ENCODE results near the gene ARHGAP26.

ARHGAP26 gene

DNA sequence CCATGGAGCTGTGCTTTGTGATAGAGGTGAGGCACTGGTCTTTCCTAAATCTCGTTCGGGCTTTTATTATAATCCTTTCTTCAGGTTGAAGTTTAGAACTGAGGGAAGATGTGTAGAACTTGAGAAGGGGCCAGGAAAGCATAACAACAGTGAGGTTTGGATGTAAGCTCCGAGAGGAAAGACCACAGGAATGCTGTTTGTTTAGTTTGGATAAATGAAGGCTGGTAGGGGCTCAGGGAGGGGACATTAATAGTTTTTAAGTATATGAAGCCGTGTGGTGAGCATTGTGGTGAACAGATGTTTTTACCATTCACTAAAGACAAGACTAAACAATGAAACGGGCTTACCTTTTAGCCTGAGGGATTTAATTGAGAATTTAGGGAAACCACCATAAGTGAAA lies 130.8 kb downstream of the ARHGAP26 start:
- DNase-seq (ENCODE audit: low read depth in 1 of 2, low spot score in 1 of 2), result no peak

DNA sequence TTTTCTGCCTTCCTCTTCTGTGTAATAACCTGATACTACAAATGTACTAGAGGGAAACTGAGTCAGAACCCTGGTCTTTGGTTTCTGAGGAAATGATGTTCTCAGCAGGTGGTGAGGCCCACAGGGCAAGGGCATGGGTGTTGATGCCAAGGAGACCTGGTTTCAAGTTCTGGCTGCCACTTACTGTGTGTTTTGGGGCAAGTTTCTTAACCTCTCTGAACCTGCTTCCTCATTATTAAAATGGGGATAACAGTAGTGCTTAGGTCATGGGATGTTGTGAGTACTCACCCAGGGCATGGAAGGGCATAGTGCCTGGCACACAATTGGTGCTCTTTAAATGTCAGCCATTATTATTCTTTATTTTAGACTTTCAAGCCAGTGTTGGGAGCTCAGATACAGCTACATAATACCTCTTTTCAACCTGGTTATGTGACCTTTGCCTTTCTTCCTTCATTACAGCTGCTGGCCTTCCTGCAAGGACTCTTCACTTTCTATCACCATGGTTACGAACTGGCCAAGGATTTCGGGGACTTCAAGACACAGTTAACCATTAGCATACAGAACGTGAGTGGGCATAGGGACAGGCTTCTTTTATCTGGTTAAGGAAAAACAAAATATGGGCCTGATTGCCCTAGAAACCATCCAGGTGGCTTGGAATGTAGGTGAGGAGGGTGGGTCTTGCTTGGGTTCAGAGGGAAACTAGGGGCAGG lies 131.5 kb downstream of the ARHGAP26 start:
- DNase-seq (ENCODE audit: low read depth in 1 of 2, low spot score in 1 of 2), result no peak

DNA sequence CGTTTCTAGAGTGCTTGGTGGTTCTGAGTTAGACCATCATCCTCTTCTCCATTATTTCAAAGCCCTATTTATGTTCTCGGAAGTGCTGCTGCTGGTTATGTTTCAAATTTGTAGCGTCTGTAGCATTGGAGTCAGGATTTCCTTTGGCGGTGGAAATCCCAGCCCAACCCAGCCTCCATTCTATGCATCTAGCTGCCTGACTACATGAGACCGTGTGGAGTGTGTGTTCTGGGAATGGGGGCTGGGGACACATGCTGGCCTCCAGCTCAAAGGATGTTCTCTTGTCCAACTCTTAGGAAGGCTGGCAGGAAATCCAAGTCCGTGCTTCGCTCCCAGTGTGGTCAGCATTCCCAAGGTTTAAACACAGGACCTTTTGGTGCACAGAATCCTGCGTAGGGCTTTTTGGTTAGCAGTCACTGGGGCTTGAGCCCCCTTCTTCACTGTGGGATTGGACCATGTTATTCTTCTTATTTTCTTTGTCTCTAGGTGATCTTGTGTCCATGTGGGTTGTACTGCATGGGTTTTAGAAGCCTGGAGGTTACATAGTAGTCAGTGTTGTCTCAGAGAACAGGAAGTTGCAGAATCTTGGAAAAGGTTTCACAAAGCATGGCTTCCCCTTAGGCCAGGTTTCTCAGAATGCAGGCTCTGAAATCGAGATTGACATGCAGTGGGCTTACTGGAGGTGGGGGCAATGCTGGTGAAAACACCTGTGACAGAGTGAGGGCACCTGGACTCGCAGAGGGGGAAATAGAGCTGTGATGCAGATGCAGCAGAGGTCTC lies 132.2 kb downstream of the ARHGAP26 start:
- no peak for DNase-seq (ENCODE audit: low read depth in 1 of 2, low spot score in 1 of 2)

DNA sequence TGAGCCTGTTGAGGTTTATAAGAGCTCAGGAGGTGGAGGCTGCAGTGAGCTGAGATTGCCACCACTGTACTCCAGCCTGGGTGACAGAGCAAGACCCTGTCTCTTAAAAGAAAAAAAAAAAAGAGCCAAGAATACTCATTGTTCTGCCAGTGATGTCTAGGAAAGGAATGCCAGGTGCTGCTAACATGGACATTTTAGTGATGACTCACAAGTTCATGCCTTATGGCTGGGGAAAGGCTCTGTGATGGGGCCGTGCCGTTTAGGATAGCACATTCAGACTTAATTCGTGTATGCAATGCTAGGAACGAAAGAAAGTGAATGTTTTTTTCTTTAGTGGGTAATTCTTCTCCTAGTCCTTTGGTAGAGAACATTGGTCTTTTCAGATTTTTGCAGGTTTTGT lies 134.2 kb downstream of the ARHGAP26 start:
- no peak for DNase-seq (ENCODE audit: low read depth in 1 of 2, low spot score in 1 of 2)

DNA sequence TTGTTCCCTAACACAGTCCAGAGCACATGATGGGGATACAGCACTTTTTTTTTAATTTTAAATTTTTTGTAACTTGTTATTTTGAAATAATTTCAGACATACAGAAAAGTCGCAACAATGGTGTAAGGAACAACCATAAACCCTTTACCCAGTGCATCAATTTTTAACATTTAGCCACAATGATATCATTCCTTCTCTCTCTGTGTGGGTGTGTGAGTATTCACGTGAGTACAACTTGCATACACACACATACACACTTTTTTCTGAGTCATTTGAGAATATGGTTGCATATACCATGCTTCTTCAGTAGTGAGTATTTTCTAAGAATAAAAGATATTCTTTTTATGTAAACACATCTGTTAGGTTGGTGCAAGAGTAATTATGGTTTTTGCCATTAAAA lies 135.2 kb downstream of the ARHGAP26 start:
- DNase-seq (ENCODE audit: low read depth in 1 of 2, low spot score in 1 of 2), result no peak

DNA sequence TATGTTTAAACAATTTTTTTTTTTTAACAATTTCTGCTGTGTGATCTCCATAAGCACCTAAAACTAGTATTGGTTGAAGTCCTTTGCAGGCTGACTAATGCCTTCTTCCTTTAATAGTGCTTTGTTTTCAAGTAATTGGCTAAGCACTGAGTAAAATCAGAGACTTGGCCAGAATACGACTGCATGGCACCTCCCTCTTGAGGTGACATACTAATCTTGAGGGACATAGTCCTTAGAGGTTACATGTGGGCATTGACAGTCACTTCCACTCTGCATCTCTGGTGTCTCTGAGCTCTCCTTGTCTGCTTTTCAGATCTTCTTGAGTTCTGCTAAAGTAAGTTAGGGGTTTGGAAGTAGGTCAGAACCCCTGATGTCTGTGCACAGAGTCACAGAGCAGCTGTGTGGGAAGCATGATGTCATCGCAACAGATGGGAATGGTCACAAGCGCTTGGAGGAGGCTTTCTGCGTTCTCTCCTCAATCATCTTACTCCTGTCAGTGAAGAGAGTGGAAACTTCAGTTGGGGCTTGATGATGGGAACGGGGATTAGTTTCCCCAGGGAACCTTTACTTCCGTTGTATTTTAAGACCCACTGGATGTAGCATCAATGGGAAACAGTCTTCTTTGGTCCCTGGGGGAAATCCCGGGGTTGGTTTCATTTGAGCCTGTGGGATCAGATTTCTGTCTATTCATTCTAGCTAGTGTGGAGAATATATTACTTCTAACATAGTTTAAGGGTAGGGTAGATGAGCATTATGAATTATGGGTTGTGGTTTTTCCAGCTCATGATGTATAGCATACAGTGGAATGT lies 136.9 kb downstream of the ARHGAP26 start:
- DNase-seq (ENCODE audit: low read depth in 1 of 2, low spot score in 1 of 2), result no peak

DNA sequence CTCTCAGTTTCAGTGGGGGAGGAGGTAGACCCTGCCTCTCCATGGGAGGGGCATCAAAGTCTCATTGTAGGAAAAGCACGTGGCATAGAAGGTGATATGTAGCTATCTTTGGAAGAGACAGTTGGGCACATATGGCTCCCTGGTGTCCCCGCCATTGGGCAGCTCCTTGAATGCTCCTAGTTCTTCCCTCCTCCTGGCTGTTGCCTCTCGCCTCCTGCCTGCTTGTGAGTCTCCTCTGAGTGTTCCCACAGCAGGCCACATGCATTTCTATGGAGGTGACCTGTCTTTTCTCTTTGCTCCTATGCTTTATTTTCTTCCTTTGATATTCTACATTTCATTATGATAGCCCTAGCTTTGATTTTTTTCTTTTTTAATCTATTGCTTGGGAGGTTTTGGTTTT lies 138.5 kb downstream of the ARHGAP26 start:
- DNase-seq (ENCODE audit: low read depth in 1 of 2, low spot score in 1 of 2), result no peak

DNA sequence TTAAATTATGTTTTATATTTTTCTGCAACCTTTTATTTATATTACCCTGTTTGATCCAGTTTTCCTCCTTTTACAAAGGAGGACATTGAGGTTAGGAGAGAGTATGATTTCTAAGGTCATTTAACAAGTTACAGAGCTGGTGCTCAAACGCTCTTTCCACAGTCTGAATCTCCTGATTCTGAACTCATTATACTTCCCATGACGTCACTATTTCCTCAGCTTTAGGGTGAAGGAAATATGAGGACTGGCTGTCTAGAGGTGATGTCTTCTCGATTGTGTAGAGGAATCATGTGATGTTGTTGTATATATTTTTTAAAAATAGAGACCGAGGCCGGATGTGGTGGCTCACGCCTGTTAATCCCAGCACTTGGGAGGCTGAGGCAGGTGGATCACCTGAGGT lies 140.0 kb downstream of the ARHGAP26 start:
- no peak for DNase-seq (ENCODE audit: low read depth in 1 of 2, low spot score in 1 of 2)

DNA sequence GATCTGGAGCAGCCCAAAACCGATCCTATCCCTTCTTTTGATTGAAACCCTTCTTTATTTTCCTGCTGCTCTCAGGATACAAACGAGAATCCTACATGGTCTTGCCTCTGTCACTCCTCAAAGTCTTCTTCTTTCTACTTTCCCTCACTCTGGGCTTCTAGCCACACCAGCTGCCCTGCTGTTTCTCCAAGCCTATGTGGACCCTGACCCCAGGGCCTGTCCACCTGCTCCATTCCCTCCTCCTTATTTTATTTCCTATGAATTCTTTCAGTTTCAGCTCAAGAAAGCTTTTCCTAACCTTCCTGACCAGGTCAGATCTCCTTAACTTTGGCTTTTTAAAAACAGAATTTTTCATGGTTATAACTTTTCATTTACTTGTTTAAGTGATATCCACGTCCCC lies 141.0 kb downstream of the ARHGAP26 start:
- no peak for DNase-seq (ENCODE audit: low read depth in 1 of 2, low spot score in 1 of 2)

DNA sequence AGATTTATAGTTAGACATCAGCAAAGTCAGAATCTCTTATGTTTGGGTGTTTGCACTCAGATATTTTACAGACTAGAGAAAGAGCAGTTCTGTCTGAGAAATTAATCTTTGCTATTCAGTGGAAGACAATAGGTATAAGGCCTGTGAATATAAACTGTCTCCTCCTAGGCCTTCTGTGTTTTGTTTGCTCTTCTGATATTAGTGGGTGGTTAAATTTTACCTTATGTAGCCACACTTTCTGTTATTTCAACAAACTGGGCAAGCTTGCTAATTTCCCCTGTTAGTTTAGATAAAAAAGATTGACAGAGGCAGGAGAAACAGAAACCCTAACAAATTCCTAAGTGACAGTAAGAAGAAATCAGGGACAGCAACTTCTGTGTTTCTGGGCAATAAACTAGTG lies 141.6 kb downstream of the ARHGAP26 start:
- DNase-seq (ENCODE audit: low read depth in 1 of 2, low spot score in 1 of 2), result no peak

DNA sequence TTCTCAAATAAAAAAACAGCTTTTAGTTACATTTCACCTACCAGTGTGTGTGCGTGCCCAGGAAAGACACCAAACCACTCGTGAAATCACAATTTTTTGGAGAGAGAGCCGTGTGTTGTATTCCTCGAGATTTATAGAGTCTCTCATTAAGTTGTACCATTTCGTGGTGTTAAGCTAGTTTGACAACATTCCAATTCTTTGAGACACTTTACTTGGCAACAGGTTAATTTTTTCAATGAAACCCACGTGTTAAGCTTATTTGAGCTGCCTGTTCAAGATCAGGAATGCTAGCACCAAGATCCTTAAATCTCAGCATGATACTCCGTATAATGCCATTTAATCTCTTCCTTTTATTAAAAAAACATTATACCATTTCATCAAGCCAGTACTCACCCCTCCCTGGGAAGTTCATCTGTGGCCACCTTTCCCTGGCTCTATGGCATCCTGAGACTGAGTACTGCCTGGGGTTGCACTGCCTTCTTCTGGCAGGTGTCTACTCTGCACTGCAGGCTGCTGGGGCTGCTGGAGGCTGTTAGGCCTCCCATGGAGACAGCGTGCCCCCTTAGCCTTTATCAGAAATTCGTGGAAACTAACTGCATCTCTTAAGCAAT lies 143.7 kb downstream of the ARHGAP26 start:
- no peak for DNase-seq (ENCODE audit: low read depth in 1 of 2, low spot score in 1 of 2)

DNA sequence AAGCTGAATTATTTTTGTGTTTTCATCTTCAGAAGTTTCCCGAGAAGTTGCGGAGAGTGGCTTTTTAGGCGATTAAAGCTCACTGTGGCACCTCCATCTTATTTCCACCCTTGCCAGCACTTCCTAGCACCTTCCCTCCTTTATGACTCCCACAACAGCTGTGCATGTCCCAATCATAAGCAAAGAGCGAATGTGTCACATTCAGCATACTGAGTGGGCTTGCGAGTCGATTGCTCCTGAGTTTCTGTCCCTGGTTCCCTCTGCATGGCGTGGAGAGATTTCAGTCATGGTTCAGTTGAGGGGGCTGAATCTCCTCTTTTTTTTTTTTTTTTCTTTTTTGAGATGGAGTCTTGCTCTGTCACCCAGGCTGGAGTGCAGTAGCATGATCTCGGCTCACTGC lies 144.9 kb downstream of the ARHGAP26 start:
- DNase-seq (ENCODE audit: low read depth in 1 of 2, low spot score in 1 of 2), result no peak

DNA sequence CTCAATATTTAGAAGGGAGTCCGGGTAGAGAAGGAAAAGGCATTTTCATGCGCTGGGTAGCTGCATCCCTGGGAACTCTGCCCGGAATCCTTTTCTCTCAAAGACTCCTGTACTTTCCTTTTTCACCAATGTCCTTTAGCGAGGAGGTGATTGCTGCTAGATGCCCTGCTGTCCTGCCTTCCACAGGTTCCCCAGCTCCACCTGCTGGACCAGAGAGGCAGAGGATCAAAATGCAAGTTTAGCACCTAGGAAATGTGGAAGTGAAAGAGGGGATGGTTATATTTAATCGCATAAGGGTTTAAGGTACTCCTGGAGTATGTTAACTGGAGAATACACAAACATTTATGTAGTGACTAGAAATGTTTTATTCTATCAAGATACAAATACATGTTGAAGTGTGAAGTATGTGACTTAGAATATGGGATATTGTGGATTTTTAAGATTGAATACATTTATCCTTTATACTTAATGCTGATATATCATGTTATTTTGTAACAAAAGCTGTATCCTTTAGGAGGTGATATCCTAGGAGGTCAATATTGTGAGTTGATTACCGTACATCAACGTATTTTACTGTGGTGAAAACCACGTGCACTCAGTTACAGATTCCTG lies 145.7 kb downstream of the ARHGAP26 start:
- no peak for DNase-seq (ENCODE audit: low read depth in 1 of 2, low spot score in 1 of 2)

DNA sequence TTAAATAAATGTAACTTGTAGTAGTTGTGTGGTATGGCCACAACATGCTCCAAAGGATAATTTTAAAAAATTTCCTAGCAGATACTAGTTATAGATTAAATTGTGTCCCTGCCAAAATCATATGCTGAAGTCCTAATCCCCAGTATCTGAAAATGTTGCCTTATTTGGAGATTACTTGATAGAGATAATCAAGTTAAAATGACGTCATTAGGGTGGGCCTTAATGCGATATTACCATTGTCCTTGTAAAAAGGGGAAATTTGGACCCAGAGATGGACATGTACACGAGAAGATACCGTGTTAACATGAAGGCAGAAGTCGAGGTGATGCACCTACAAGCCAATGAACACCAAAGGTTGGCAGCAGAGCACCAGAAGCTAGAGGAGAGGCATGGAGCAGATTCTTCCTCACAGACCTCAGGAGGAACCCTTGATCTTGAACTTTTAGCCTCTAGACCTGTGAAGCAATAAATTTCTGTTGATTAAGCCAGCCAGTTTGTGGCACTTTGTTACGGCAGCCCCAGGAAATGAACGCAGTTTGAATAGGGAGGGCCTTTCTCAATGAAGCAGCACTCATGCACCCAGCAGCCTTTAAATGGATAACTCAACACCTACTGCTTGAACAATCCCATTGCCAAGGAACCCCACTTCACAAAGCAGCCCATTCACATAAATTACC lies 148.9 kb downstream of the ARHGAP26 start:
- no peak for DNase-seq (ENCODE audit: low read depth in 1 of 2, low spot score in 1 of 2)

DNA sequence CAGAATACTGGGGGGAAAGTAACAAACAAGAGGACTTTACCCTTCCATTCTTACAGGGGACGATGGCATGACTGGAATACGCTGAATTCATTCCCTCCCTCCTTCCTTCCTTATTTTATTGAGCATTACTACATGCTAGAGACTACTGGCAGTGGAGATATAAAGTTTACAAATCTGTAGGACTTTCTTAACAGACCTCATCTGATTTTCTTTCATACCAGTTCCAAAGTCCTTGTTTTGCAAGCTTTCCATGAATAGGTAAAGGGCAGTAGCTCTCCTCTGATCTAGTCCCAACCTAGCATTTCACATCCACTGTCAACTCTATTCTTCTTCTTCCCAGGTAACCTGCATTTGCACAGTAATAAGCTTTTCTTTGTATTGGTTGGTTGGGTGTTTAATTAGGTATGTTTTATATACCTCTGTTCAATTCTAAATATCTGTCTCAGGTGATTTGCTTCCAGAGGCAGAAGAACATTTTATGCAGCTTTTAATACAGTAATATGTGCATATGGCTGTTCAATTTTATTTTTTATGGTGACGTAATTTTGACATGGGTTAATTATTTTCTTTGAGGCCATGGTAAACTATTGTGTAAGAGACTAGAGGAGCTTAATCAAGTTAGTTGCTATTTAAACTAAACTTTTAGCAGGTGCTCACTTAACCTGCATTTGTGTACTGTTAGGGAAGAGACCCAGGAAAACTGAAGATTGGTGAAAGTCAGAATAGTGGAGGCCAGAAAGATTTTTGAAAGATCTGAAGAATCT lies 150.9 kb downstream of the ARHGAP26 start:
- DNase-seq (ENCODE audit: low read depth in 1 of 2, low spot score in 1 of 2), result no peak

DNA sequence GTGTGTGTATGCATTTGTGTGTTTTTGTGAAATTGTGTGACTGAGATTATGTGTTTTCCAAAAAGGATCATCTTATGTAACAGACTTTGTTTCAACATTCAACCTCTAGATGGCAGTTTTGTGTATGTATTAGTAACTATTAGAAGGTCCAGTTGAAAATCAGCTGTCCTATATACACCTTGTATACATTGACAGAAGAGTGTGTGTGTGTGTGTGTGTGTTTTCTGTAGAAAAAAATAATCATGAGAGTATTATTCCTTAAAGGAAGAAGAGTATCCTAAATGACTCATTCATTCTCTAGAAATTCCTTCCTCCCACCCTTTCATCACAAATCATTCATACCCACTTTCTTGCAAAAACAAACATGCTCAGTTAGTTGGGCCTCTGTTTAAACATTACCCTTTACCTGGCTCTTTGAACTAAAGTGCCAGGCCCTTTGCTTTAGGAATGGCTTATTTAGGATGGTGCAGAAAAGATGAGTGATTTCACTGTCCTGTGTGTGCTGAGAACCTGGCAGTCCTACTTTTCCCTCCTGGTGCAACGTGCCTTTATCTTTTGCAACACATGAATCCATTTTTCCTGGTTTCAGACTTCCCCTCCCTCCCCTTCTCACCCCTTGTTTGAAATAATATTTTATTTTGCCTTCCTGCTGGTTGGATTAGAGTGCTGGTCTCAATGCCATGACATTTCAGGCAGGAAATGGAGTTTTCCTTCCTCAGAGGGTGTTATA lies 152.2 kb downstream of the ARHGAP26 start:
- no peak for DNase-seq (ENCODE audit: low read depth in 1 of 2, low spot score in 1 of 2)

DNA sequence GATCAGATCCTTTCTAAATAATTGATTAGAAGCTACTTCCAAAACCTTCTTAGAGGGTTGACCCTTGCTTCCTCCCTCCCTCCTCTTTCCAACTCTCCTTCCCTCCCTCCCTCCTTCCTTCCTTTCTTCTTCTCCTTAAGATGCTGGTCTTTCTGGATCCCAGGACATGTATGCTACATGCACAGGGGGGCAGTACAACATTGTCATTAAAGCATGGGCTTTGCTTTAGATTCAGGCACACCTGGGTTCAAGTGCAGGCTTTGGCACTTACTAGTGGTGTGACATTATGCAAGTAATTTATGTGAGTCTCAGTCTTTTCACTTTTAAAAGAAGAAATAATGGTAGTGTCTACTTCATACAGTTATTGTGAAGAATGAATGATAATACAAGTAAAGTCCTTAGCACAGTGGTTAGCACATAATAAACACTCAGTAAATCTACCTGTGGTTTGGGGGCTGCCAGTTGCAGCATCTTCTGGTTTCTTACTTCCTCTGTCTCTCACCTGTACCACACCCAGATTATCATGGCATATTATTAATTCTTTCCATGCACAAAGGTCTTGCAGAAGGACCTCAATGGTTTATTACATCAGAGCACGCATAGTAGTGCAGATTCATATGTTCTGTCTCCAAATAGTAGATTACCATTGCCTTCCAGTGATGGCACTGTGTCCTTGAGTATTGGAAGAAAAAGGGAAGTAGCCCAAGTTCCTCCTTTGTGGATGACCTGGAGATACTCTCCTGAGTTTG lies 154.1 kb downstream of the ARHGAP26 start:
- no peak for DNase-seq (ENCODE audit: low read depth in 1 of 2, low spot score in 1 of 2)

DNA sequence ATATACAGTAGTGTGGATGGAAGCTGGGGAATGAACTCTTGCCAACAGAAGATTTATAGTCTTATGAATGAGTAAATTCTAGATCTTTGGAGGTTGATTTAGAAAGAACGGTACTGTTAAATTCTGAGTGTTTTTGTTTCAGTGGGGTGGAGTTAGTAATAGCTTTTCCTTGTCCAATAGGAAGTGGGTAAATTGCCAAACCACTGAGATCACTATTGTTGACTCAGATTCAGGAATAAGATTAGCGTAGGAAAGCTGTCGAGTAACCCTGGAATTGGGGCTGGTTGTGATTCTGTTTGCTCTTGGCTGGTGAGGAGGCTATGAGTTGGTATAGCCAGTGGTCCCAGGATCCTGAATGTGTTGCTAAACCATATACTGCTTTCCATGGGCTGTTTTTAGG lies 155.6 kb downstream of the ARHGAP26 start:
- DNase-seq (ENCODE audit: low read depth in 1 of 2, low spot score in 1 of 2), result no peak
